GM18873 (cell line): ENCODE measurements around the gene UNC93B1.

Experiments
- ATAC-seq: cut with Tn5 transposase; IDR thresholded peaks from one replicate; pipeline ENCODE4 v1.9.1; 2021; ENCODE audit warnings: mild to moderate bottlenecking, moderate library complexity, moderate number of reproducible peaks; ENCODE audit not compliant: unreplicated experiment, low FRiP score

Gene UNC93B1

DNA sequence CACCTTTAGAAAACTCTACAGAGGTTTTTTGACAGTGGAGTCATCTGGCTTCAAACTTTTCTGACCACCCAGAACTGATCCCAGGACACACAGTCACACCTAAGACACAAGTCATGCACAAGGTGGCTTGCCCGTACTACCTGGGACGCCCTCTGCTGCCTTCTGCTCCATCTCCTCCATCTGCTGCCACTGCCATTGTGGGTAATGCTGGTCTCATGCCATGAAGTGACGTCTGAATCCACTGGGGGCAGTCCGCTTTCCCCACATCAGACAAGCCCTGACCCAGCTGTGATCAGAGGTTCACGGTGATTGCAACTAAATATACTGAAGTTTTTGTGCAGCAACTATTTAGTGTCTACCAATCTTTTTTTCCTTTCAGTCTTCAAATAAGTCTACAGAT is 21.1 kb upstream of the UNC93B1 start:
- no peak for ATAC-seq

GRCh38 chr11:68024508-68024907 is 20.6 kb upstream of the UNC93B1 start:
- no peak for ATAC-seq

- ATAC-seq = no peak
Measured at GRCh38 chr11:68022531-68022930, 18.6 kb upstream of the UNC93B1 start.

GRCh38 chr11:68021167-68021787 is 17.4 kb upstream of the UNC93B1 start:
- no peak for ATAC-seq

GRCh38 chr11:68020575-68020974 is 16.7 kb upstream of the UNC93B1 start:
- no peak for ATAC-seq

- ATAC-seq = no peak
Measured at GRCh38 chr11:68019486-68019885, 15.6 kb upstream of the UNC93B1 start.

GRCh38 chr11:68018730-68019190 is 14.9 kb upstream of the UNC93B1 start:
- ATAC-seq = no peak

DNA sequence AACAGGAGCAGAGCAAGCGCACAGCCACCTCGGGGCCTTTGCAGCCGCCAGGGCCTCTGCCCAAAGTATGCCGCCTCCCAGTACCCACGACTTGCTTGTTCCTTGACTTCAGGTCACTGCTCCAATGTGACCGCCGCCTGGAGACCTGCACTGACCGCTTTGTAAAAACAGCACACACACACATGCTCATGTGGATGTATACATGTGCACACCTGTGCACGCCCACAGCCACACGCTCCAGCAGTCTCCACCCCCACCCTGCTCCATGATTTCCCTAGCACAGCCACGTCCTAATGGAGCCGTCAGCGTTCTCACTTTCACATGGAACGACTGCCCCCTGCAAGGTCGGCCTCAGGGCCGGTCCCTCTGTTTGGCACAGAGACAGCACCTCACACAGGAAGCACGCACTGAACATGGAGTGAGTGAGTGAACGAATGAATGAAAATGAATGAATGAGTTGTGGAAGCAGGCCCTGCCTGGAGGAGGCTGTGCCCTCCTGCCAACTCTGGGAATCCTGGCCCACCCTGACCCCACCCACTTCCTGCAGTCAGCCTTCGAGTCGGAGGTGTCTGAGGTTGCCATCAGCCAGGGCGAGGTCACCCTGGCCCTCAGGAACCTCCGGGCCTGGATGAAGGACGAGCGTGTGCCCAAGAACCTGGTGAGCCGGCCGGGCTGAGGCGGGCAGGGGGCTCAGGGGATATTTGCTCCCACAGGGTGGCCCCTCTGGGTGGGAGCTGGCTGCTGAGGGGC is 14.3 kb upstream of the UNC93B1 start:
- no peak for ATAC-seq

DNA sequence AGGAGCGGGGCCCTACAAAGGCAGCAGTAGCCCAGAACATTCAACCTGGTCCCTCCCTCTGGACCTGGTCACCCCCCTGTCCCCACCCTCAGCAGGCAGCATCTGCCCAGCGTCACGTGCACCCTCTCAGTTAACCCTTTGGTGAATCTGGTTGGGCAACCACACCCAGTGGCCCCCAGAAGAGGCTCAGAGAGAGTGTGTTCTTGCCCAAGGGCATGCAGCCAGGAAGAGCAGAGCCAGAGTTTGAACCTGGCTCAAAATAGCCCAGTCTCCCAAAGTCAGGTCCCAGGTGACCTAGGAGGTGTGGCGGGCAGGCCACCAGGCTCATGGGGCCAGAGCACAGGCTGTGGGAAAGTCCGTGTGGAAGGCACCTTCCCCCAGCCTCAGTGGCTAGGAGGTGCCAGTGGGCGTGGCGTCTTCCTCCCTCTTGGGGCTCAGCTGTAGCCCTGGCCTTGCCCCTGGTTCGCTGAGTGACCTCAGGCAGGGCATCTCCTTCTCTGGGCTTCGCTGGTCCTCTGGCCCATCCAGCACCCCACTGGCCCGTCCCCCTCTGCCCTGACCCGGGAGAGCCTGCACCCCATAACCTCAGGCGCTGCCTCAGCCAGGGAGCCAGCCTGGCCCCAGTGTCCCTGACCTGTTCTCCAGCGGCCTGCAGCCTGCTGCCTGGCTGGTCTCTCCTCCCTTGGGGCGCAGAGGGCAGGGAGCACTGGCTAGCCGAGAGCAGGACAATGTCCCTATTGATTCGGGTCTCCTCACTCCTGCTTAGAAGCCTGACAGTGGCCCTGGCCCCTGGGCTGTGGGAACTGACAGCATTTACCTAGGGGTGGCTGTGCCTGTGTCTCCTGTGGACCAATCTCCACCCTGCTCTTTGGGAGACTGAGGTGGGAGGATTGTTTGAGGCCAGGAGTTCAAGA is 13.3 kb upstream of the UNC93B1 start:
- ATAC-seq = no peak

GRCh38 chr11:68016161-68016903 is 12.4 kb upstream of the UNC93B1 start:
- no peak for ATAC-seq

DNA sequence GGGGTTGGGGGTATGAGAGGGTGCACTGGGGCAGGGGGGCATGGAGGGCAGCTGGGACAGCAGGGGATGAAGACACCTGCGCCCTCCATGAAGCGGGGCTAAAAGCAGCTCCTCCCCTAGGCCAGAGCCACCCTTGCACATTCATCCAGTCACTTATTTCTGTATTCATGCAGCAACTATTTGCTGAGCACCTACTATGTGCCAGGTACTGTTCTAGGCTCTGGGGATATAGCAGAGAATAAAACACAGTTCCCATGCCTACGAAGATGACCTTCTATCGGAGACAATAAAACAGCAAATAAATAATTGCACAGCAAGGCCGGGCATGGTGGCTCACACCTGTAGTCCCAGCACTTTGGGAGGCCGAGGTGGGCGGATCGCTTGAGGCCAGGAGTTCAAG is 11.6 kb upstream of the UNC93B1 start:
- no peak for ATAC-seq

- ATAC-seq = no peak
Measured at GRCh38 chr11:68014947-68015447, 11.1 kb upstream of the UNC93B1 start.

DNA sequence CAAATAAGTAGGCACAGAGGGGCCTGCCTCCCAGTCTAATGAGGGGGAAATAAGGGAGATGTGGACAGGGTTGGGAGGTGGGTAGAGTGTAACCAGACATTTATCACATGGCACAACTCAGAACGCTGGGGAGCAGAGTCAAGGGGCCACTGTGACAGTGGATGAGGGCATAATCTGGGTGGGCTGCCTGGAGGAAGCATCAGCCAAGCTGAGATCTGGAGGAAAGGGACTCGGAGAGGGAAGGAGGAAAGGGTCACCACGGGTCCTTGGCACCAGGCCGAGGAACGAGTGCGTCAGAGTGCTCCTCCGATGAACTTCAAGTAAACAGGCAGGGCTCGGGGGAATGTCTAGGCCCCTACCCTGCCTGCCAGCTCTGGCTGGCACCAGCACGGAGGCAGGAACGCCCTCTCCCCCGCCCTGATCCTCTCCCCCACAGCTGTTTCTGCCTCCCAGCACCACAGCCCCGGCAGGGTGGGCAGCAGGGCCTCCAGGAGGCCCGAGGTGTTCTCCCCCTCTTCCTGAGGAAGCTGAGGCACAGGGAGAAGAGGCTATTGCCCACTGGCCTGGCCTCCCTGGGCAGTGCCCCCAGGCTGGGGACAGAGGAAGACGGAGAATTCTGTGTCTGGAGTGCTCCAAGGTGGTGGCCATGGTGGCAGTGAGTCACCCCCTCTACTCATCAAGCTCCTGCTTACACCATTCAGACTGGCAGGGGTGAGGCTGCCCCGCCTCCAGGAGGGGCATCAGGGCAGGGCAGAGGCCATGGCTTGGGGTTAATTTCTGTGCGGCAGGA is 10.5 kb upstream of the UNC93B1 start:
- no peak for ATAC-seq

GRCh38 chr11:68013611-68014156 is 9.8 kb upstream of the UNC93B1 start:
- ATAC-seq = no peak

GRCh38 chr11:68012843-68013610 is 9.1 kb upstream of the UNC93B1 start:
- ATAC-seq = no peak

DNA sequence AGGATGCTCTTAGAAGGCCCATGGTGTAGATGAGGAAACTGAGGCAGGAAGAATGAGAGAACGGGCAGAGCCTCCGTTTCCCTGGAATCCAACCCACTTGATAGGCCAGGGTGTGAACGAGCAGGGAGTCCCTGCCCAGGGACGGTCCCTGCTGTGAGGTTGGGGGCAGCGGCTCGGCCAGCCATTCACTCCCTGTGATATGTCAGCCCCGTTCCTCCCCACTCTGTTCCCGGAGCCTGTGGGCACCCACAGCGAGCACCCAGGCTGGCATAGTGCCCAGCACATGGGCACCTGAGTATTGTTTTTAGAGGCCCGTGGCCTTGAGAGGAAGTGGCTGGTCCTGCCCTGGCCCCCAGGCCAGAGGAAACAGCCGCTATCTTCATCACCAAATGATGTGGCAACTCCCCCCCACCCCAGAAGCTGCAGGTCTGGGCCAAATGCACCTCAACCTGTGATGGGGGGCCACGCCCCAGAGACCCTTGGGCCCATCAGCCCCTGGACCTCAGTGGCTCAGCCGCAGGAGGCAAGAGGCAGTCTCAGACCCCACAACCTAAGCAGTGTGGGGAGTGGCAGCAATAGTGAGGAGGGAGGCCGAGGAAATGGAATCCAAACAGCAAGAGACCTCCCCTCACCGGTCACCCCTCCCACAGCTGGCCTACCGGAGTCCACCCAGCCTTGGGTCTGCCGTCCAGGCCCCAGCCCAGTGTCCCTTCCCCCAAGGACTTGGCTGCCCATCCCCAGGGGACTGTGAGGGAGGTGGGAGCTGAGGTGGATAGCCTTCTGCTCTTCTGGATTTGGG is 8.3 kb upstream of the UNC93B1 start:
- no peak for ATAC-seq

- no peak for ATAC-seq
Measured at GRCh38 chr11:68011051-68011943, 7.4 kb upstream of the UNC93B1 start.
